KBM-7 (cell line): ENCODE data around the gene TTC13.
"Not testable (repeated sequence)": the region's sequence is repeated elsewhere in the genome, so short reads cannot be mapped to it uniquely, and the experiment has no call there.

Experiments
- DNase-seq: peaks from one replicate; pipeline ENCODE4 v3.0.0-alpha.2; 2015
- in situ Hi-C: fragments of 300-500 bp; cut with MboI; formaldehyde crosslinking; loops from 2 replicates; pipeline ENCODE4 v1.14.3; 2020; ENCODE audit warnings: low sequenced_read_pairs, low pct_unique_long_range_greater_than_20kb, mixed read lengths

Gene TTC13

DNA sequence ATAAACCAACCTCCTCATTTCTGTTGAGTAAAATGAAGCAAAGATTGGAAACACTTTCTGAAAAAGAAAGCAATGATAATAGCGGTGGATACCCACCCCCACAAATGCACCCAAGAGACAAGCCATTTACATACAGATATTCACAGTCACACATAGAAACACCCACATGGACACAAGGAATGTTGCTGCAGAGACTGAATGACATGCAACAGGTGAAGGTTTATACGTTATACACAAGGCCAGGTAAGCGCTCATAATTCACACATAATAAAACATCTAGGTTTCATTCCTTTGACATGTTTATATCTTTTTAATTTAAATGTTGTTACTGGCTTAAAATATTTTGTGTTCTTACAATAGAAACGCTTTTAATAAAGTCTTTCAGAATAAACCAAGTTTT, 21.5 kb upstream of the TTC13 start:
- no peak for DNase-seq
- in situ Hi-C loops = no loop called here

DNA sequence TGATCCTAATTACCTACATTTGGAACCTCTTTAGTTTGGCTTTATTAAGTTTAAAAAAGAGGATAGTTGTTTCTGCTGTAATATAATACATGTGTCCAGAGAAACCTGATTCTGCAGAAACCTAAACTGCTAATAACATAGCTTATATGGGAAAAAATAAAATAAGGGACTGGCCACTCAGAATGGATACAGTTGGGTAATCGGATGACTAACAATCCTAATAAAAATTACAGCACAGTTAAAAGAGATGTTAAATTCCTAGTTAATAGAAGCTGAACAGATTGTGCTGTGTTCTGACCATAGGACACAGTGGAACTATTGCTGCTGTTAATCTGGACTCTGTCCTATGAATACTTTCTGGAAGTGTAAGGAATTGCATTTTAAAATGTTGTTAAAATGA, 16.2 kb upstream of the TTC13 start:
- DNase-seq = no peak
- in situ Hi-C loops = no loop called here

DNA sequence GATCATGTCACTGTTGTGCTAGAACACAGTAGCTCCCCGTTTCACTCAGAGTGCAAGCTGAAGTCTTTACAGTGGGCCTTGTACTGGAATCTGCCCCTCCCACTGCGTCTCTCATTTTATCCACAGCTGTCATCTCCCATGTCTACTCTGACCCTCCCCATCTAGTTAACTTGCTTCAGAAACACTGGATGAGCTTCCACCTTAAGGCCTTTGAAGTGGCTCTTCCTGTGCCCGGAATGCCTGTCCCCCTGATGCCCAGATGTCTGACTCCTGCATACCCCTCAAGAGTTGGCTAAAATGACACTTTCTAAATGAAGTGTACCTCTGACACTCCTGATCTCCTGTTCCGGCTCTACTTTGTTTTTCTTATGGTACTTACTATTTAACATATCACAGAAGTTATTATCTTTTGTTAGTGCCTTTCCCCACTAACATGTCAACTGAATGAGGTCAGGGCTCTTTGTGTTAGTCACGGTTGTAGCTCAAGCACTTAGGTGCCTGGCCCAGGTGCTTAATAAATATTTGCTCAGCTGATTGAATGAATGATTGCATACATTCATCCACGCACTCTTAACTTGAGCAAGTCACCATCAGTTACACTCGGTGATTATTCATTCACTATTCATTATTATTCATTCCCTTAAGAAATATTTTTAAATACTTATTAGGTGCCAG, 13.6 kb upstream of the TTC13 start:
- in situ Hi-C loops = no loop called here
- no peak for DNase-seq

DNA sequence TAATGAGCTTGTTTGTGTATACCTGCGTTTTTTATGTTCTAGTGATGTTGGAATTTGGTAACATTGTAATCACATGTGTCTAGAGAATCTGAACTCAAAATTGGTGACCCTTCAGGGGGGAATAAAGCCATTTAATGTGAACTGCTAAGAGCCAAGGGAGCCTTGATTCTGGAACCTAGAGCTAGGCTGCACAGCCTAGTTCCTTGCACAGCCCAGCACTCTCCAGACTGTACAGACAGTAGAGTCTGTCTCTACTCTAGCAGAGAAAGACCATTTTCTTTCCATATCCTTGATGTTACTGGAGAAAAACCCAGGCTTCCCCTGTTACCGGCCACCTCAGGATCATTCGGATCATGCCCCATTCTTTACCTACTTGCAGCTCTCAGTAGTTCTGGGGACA, 8.8 kb upstream of the TTC13 start:
- no peak for DNase-seq
- in situ Hi-C loops = no loop called here

DNA sequence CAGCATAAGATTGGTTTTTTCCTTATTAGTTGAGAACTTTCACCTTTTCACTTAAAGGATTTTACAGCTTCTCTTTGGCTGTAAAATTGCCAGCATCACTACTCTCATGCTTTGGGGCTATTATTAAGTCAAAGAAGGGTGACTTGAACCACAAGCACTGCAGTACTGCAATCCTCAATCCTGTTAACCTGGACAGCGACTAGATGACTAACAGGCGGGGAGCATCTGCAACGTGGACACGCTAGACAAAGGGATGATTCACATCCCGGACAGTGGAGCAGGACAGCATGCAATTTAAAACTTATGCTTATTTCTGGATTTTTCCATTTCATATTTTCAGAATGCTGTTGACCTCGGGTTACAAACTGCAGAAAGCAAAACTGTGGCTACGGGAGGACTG, 8.3 kb upstream of the TTC13 start:
- in situ Hi-C loops = no loop called here
- no peak for DNase-seq

DNA sequence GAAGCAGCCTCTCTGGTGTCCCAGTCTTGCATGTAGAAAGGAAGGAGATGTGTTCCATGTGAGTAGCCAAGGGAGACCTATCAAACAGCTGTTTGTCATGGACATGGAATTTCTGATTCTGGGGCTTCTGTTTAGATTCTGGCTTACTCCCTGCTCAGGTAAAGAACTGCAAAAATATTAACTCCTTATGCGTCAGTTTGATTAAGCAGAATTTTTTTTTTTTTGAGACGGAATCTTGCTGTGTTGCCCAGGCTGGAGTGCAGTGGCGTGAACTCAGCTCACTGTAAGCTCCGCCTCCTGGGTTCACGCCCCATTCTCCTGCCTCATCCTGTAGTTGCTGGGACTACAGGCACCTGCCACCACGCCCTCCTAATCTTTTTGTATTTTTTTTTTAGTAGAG, 7.0 kb upstream of the TTC13 start:
- no peak for DNase-seq
- in situ Hi-C loops = no loop called here

DNA sequence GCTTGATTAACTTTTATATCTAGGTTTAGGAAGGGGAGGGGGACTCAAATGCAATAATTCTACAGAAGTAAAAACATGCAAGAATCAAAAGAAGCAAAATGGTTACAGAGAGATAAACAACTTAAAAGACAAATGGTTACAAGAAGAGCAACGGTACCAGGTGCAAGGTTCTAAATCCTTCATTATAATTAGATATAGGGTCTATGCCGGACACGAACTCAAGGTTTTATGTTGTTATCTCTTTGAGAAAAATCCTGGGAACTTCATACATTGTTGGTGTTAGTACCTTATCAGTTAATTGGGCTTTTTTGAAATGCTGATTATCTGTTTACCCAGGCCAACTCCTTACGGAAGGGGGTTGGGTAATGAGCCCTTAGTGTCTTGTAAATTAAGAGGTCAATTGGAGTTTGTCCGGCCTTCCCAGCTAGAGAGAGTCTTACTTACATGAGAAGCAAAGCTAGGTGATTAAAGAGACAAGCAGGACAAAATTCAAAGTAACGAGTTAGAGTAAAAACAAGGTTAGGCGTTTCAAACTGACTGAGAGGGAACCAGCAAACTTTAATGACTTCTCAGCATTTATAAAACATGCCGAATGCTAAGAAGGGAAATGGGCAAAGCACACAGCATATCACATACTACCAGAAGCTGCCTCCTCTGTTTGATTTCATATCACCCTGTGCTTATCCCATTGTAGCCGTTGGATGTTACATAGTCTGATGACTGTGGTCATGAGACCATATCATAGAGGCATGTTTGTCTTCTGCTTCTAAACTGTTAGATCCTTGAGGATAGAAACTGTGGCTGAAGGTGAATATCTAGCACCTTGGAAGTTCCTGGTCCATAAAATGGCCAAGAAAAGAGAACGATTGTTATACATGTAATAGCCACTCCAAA, 6.2 kb upstream of the TTC13 start:
- in situ Hi-C loops, DNase-seq: not testable (repeated sequence)

DNA sequence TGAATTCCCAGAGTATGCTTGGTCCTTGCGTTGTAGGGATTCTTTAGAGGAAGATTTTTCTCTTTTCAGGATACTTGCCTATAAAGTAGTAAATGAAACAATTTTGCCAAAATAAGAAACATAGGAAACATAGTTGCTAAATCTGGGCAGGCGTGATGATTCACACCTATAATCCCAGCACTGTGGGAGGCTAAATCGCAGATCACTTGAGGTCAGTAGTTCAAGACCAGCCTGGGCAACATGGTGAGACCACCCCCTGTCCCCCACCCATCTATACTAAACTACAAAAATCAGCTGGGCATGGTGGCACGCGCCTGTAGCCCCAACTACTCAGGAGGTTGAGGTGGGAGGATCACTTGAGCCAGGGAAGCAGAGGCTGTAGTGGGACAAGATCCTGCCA, 5.2 kb upstream of the TTC13 start:
- in situ Hi-C loops = no loop called here
- no peak for DNase-seq

DNA sequence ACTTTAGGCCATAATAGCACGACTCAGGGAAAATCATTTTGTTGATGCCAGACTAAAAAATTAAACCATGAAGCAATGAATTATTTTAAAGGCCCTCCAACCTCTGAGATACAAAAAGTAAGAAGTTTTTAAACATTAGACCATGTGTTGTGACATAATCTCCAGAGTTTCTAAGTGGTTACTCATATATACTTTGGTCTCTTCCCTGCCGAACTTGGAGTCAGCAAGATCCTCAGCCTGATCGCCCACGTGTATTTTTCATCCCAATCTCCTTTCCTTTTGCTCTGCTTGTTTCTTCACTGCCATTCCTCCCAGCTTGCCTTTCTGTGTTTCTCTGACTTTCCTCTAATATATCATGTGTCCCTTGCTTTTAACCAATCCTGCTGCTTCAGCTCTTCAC, 4.0 kb upstream of the TTC13 start:
- no peak for DNase-seq
- in situ Hi-C loops = no loop called here

DNA sequence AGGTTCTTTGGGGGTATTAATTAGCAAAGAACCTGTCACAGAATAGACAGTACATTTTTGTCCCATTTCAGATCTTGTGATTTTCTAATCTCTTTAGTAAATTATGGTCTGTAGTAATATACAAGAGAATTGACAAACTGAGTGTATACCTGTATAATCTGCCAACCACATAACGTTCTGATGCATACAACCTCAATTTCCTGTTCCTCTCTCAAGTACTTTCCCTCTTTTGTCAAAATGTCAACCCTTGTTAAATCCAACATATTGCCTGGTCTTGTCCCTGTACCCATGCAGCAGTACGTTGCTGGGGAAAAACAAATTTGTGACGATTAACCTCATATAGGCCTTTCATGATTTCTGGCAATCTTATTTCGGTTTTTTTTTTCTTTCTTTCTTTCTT, 1.3 kb upstream of the TTC13 start:
- in situ Hi-C loops = no loop called here
- DNase-seq = peak; percentile 20

DNA sequence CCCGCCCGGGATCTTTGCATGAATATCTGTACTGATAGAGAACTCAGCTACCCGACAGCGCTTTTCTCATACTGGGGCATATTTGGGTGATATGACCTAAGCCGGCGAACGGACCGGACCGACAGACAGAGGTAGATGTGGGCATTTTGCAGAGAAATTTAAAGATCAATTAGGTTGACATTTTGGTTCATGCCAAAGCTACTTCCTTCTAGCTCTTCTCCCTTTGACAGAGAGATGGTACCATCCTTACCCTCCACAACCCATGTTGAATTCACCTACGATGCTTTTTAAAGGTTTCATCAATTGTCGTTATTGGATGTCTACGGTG, 692 bp upstream of the TTC13 start:
- in situ Hi-C loops = no loop called here

DNA sequence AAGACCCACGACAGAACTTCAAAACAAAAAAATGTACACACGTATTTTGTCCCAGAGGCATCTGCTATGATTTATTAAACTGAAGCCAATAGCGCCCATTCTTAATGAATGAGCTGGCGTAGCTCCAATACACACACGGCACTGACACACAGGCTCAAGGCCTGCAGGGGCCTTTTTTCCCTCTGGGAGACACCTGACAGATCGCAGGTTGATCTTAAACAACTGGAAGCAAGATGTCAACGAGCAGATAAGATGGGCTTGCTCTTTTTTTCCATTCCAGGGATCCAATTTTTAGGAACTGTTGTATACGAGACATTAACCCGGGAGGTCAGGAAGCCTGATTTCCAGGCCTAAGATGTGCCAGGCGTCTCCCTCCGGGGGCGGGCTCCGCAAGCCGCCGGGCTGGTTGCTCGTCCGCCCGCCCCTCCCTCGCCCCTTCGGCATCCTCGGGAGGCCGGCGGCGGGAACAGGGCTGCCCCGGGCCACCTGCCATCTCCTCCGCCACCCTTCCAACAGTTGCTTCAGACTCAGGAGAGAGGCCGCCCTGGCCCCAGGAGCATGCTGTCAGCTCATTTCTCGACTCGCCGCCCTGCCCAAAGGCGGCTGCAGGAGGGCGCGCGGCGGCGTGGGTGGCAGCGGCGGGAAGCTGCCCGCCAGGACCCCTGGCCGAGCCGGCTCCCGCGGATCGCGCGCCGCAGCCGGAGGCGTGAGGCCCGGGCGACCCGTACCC, 735 bp downstream of the TTC13 start:
- in situ Hi-C loops = no loop called here
- DNase-seq = peak; percentile 43

More for the DNA sequence above, 692 bp upstream of the TTC13 start:
- no peak for DNase-seq

DNA sequence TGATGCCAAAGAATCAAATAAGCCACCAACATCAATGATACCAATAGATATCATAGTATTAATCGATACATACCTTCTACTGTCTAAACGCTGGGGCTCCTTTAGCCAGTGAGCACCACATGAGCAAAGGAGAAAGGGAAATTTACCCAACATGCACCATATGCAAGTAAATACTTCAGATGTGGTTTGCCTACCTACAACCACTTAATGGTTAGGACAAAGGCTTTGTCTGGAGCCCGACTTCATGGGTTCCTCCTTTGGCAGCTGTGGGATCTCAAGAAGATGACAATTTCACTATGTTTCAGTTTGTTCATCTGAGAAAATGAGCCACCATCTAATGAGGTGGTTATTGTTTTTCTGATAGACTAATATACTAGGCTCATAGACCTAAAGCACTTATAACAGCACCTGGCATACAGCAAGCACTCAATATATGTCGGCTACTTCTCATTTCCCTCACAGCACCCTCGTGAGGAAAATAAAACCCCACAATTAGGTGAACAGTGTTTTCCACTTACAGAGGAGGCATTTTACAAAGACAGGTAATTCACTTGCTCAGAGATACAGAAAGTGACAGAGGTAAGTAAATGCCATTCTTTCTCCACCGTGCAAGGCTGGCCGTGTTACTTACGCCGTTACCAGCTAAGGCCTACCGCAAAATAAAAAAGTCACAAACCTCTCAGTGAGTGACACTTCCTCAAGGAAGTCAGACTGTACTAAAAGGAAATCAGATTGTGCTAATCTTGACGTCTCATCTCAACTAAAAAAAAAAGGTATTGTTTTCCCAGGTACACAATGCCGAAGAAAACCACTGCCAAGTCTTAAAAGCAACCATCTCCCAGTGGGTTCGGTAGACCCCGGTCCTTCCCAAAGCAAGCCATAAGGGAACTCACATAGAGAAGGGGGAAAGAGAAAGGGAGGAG, 1.6 kb downstream of the TTC13 start:
- peak; percentile 43 for DNase-seq
- in situ Hi-C loops = no loop called here

DNA sequence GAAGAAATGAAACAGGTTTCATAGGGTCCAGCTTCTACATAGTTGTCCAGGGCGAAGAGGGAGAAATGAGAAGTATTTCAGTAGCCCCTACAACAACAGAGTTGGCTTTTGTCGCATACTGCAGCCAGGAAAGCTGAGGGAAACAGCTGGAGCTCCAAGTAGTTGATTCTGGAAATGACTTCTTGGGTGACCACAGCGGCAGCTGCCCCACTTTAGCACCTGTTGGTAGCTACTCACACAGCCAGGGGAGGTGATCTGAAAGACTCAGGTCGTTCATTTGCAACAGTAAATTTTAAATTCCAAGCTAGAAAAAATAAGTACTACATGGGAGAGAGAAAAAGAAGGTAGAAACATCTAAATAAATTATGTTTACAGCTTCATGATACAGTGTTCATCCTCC, 2.3 kb downstream of the TTC13 start:
- in situ Hi-C loops = no loop called here
- DNase-seq = no peak

DNA sequence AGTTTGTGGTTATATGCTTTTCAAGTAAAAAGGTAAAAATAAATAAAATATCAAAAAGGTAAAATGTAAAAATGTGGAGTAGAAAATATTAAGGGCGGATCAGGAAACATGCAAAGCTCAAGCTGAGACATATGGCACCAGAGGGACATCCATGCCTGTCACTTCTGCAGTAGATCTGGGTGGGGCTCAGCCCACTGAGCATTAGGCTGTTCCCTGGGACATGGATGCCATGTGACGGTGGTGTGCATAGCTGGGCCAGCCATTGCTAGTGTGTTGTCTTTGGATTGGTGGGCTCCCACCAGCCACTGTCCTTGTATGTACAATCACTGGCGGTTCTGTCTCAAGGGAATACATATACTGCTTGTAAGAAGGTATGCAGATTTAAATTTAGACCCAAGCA, 3.0 kb downstream of the TTC13 start:
- no peak for DNase-seq
- in situ Hi-C loops = no loop called here

DNA sequence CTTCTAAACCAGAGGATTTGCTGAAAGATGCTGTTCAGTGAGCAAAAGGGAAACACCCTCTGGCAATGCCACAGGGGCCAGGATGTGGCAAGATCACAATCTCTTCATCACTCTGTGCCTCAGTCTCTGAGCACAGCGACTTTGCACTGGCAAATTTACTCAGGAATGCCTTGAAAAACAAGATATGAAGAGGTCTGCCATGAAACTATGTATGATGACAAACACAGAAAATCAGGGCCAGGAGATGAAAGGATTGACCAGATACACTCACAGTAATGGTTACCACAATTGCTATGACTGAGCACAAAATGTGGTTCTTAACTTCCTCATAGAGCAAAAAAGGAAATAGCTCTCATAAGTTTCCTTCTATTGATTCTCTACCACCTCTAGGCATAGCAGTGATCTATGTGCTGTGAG, 5.8 kb downstream of the TTC13 start:
- peak; percentile 79 for DNase-seq
- in situ Hi-C loops = no loop called here

DNA sequence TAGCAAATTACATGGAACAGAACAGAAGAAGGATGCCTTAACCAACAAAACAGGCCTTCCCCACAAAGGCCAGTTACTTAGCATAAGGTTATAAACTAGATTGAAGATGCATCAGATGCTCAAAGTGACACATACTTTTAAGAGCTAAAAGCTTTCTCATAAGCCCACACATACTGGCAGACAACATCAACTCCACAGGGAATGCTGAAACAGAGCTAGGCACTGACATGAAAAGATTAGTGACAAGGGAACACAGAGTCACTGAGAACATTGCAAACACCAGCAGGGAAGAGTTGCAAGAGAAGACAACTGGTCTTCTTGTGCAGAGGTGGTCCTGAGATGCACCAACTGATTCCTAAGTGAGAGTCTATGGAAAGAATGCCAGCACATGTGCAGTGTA, 6.9 kb downstream of the TTC13 start:
- in situ Hi-C loops = no loop called here
- DNase-seq = no peak

DNA sequence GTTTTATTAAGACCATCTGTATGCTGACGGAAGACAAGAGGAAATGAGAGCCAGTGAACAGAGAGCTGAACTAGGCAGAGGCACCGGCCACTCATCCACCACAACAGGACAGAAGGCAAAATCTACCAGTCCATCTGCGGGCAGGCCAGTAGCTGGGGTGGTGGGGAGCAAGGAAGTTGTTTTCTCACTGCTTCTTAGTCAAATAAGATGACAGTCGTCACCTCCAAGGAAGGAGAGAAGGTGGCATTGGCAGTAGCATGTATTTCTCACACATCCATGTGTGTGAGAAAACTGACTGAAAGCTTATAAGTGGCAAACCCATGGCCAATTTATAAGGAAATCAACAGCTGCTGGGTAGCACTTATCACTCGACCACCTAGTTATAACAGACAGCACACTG, 8.2 kb downstream of the TTC13 start:
- in situ Hi-C loops = no loop called here
- no peak for DNase-seq

DNA sequence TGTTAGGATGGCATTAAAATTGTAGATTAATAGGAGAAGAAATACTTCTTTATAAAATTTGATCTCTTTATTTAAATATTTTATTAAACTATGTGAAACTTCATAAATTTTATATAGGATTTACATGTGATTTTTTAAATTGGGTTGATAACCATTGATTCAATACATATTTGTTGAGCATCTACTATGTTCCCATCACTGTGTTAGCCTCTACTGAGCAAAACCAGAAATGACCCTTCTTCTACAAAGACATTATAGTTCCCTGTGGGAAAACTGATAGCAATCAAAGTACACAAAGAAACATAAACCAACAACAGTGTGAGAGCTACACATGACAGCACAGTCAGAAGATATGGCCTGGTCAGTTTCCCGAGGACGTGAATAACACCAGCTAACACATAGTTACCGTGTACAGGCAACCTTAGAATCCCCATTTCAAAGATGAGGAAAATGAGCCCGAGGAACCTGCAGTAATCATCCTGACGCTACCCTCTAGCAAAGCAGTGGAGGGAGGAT, 12.2 kb downstream of the TTC13 start:
- in situ Hi-C loops = no loop called here
- no peak for DNase-seq
